Erythroblast (primary cell): Measurements from ENCODE around the gene SLC2A14.
"Not testable (repeated sequence)": the region's sequence is repeated elsewhere in the genome, so short reads cannot be mapped to it uniquely, and the experiment has no call there.

Experiments used
- GATA1 ChIP-seq: IDR thresholded peaks from 2 replicates; pipeline ENCODE4 v1.6.1; 2011; ENCODE audit warnings: low read depth, mild to moderate bottlenecking, control low read depth, low read length, moderate library complexity
- POLR2A ChIP-seq: IDR thresholded peaks from 2 replicates; pipeline ENCODE4 v1.6.1; 2011; ENCODE audit warnings: mild to moderate bottlenecking, low read length

GRCh38 chr12:7848098-7848422, 24.7 kb downstream of the SLC2A14 start:
- not testable (repeated sequence) for TF ChIP-seq POLR2A, GATA1
